ENCODE data around the gene ME3. TPM values are rescaled to one million over a fixed set of nuclear protein-coding genes. Genes with fewer than 3 reads are reported as not detected.

Gene ME3
- total RNA-seq, 2 donors from 2014 or later = 62.4 to 62.5 TPM

DNA sequence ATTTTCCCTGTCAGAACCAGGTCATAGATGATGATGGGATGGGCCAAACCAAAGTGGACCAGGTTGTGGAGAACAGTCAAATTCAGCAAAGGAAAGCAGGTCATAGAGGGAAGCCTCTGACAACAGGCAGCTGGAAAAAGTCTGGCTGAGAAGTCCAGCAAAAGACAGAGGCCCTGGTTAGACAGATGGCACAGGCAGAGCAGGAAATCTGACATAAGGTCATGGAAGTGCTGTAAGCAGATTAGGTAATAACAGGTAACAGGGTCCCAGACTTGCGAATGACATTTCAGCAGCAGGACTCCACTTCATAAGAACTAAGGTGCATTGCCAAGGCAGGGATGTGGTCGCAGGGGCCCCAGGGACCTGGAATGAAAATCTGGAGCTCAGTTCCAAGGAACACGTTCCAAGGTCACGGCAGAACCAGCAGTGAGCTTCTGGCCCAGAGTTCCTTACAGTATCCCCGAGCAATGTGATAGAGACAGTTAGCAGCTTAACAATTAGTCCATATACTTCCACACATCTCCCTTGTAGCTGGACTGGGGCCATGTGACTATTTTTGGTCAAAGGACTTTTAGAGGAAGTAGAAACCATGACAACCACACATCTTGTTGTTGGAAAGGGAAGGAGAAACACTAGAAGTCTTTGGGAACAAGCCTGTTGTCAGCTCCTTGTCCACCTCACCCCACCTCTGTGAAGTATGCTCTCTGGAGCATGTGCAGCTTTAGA is 75.4 kb downstream of the ME3 start:
- DNase-seq (ENCODE audit: low spot score) (no peak), ATAC-seq (ENCODE audit: insufficient number of reproducible peaks, low FRiP score, low read depth) (peak; percentile 83)
- TF ChIP-seq, protein P1, sequence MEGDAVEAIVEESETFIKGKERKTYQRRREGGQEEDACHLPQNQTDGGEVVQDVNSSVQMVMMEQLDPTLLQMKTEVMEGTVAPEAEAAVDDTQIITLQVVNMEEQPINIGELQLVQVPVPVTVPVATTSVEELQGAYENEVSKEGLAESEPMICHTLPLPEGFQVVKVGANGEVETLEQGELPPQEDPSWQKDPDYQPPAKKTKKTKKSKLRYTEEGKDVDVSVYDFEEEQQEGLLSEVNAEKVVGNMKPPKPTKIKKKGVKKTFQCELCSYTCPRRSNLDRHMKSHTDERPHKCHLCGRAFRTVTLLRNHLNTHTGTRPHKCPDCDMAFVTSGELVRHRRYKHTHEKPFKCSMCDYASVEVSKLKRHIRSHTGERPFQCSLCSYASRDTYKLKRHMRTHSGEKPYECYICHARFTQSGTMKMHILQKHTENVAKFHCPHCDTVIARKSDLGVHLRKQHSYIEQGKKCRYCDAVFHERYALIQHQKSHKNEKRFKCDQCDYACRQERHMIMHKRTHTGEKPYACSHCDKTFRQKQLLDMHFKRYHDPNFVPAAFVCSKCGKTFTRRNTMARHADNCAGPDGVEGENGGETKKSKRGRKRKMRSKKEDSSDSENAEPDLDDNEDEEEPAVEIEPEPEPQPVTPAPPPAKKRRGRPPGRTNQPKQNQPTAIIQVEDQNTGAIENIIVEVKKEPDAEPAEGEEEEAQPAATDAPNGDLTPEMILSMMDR (IDR thresholded peaks at IDR 0.05) = no peak
- no peak overlapping the region for H3K27ac ChIP-seq
- H3K36me3 ChIP-seq = no peaks in the 10 kb centered on the region
- H3K27me3 ChIP-seq (replicated peaks; ENCODE audit: insufficient read depth) = no peaks in the 10 kb centered on the region
- peaks cover 17 to 28% of the 10 kb centered on the region in 2 donors for H3K4me1 ChIP-seq (ENCODE audit: control insufficient read depth in 1 of 2, low read depth in 2 of 2)
- H3K4me3 ChIP-seq = no peak overlapping the region
- no peaks in the 10 kb centered on the region for H3K9me3 ChIP-seq

DNA sequence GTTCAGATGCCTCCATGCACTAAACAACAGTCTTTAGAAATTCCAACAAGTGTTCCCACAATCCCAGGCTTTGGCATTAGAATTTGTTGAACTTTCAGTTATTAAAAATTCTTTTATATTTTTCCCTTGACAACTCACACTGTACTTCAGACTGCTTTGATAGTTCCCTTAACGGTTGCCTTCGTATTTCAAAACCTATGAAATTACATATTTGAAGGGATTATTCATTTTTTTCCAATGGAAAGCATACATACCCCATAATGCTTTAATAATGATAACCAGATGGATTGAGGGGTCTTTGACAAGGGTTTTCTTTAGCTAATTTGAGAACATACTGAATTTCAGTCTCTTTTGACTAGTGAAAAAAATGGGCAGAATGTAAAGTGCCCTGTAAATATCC is 76.5 kb downstream of the ME3 start:
- Histone ChIP-seq H3K4me3 (no peak overlapping the region), H3K27ac (no peak overlapping the region), H3K36me3 (no peaks in the 10 kb centered on the region), H3K4me1 (ENCODE audit: control insufficient read depth in 1 of 2, low read depth in 2 of 2) (peaks cover 17 to 28% of the 10 kb centered on the region in 2 donors), H3K9me3 (no peaks in the 10 kb centered on the region), H3K27me3 (replicated peaks; ENCODE audit: insufficient read depth) (no peaks in the 10 kb centered on the region)
- TF ChIP-seq, protein P1 (IDR thresholded peaks at IDR 0.05) = no peak
- DNase-seq (ENCODE audit: low spot score) (no peak), ATAC-seq (ENCODE audit: insufficient number of reproducible peaks, low FRiP score, low read depth) (no peak)

DNA sequence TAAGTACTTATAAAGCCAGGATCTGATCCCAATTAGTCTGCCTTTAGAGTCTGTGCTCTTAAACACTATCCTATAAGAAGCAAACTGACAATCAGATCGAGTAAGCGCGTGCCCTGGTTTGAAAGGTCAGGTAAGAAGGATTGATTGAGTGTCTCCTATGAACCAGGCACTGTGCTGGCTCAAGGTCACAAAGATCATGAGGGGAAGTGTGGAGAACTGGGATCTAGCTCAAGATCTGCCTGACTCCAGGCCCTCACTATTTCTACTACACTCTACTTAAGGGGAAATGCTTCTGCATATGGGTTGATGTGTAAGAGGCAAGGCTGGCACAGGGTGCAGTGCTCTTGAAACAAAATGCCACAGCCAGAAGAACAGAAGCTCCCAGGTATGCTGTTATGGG is 77.0 kb downstream of the ME3 start:
- Histone ChIP-seq H3K9me3 (no peaks in the 10 kb centered on the region), H3K27ac (no peak overlapping the region), H3K27me3 (replicated peaks; ENCODE audit: insufficient read depth) (no peaks in the 10 kb centered on the region), H3K4me1 (ENCODE audit: control insufficient read depth in 1 of 2, low read depth in 2 of 2) (peaks cover 17 to 28% of the 10 kb centered on the region in 2 donors), H3K4me3 (no peak overlapping the region), H3K36me3 (no peaks in the 10 kb centered on the region)
- TF ChIP-seq, protein P1 (IDR thresholded peaks at IDR 0.05) = no peak
- ATAC-seq (ENCODE audit: insufficient number of reproducible peaks, low FRiP score, low read depth) (no peak), DNase-seq (ENCODE audit: low spot score) (no peak)

DNA sequence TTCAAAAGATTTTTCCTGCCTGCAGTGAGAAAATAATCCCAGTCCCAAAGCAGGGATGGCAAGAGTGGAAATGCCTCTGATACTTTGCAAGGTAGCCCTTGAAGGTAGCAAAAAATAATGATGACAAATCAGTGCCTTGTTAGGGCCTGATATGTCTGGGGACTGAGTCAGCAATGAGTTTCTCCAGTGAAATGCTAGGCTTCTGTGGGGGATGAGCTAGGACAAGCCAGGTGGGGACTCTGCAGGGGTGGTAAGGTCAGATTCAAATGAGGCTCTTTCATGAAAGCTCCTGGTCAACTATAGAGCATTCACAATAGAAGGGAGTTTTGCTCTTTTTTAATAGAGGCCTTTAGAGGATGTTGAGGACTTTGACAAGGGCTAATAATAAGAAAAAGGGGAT is 77.7 kb downstream of the ME3 start:
- TF ChIP-seq, protein P1 (IDR thresholded peaks at IDR 0.05) = no peak

DNA sequence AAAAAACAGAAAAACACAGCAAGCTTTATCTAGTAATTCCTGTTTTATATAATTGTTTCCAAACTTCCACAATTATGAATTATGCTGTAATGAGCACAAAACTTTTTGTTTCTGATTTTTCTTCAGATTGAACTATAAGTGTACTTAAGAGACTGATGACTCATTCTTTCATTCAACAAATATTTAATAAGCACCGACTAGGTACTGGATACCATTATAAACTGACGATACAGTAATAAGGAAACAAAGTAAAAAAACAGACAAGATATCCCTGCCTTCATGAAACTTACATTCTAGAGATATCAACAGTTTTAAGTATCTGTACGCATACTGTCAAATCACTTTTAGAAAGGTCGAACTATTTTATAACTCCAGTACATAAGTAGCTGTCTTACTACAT is 78.6 kb downstream of the ME3 start:
- ATAC-seq (ENCODE audit: insufficient number of reproducible peaks, low FRiP score, low read depth) (no peak), DNase-seq (ENCODE audit: low spot score) (no peak)
- Histone ChIP-seq H3K9me3 (no peaks in the 10 kb centered on the region), H3K27ac (no peak overlapping the region), H3K4me1 (ENCODE audit: control insufficient read depth in 1 of 2, low read depth in 2 of 2) (peaks cover 19 to 33% of the 10 kb centered on the region in 2 donors), H3K4me3 (no peak overlapping the region), H3K27me3 (replicated peaks; ENCODE audit: insufficient read depth) (no peaks in the 10 kb centered on the region), H3K36me3 (no peaks in the 10 kb centered on the region)
- TF ChIP-seq, protein P1 (IDR thresholded peaks at IDR 0.05) = no peak

More for the DNA sequence above, 77.7 kb downstream of the ME3 start:
- no peaks in the 10 kb centered on the region for H3K9me3 ChIP-seq
- ATAC-seq (ENCODE audit: insufficient number of reproducible peaks, low FRiP score, low read depth) = no peak
- H3K4me1 ChIP-seq (ENCODE audit: control insufficient read depth in 1 of 2, low read depth in 2 of 2) = peaks cover 17 to 28% of the 10 kb centered on the region in 2 donors
- no peaks in the 10 kb centered on the region for H3K27me3 ChIP-seq (replicated peaks; ENCODE audit: insufficient read depth)
- no peaks in the 10 kb centered on the region for H3K36me3 ChIP-seq
- H3K27ac ChIP-seq = no peak overlapping the region
- DNase-seq (ENCODE audit: low spot score) = no peak
- no peak overlapping the region for H3K4me3 ChIP-seq

Data from thoracic aorta (tissue), 2 donors.